ENCODE results near the gene RRP9.

Gene RRP9

GRCh38 chr3:51955175-51955892 is 13.6 kb upstream of the RRP9 start, which contains the start of gene GPR62:
Gene GPR62, plus strand, starts transcription at chr3:51955381. Its CDS starts 272 bp downstream, at chr3:51955653.
- no peak for FAIRE-seq

DNA sequence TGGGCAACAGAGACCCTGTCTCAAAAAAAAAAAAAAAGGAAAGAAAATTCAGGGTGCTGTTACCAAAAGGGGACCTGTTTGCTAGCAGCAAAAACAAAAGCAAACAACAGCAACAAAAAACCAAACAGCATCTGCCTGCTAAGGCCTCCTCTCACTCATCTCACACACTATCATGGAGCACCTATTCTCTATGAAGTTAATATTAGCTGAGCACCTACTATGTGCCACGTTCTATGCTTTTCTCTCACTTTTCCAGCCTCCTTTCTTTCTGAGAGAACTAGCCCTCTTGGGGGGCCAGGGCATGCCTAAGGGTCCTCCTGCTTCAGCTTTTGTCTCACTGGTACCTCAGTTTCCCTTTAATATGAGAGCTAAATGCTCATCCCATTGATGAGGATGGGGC is 13.0 kb upstream of the RRP9 start:
- no peak for FAIRE-seq

DNA sequence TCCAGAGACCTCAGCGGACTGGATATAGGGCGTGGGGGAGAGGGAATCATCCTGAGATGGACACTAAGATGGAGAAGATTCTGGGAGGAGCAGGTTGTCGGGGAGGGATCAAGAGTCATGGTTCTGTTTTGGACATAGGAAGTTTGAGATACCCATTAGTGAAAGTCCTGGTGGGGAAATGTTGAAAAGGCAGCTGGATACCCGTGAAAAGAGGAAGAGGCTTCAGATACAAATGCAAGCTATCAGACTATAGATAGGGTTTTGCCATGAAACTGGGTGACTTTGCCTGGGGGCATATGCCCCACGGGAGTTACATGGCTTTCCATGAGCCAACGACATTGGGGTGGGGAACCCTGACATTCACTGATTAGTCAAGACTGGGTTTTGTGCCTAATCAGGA is 12.4 kb upstream of the RRP9 start:
- no peak for FAIRE-seq

DNA sequence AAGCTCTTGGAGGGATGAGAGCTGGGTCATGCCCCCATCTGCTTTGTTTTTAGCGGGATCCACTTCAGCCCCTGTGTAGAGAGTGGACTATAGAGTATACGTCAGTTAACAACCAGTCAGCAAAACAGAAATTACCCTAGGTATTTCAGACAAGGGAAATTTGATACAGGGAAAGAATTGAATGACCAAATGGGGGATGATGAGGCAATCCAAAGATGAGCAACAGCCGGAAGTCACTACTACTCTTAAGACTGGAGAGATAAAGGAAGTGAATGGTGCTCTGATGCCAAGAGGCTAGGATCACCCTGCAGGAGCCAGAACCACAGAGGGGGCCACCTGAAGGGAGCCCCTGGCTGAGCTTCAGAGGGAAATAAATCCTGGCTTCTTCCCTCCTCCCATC is 11.7 kb upstream of the RRP9 start:
- no peak for FAIRE-seq

DNA sequence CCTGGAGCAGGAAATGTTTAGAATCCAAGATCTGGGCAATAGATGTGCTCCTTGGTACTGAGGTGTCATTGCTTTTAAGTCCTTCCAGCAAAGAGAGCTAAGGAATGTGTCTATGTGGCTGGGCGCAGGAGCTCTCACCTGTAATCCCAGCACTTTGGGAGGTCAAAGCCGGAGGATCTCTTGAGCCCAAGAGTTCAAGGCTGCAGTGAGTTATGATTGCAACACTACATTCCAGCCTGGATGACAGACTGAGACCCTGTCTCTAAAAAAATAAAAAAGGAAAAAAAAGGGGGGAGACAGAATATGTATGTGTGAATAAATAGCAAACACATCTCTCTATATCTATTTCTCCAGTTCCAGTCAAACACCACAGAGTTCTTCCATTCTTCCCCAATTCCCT is 9.2 kb upstream of the RRP9 start:
- FAIRE-seq, result no peak

GRCh38 chr3:51949121-51949520 is 7.4 kb upstream of the RRP9 start:
- FAIRE-seq, result no peak

DNA sequence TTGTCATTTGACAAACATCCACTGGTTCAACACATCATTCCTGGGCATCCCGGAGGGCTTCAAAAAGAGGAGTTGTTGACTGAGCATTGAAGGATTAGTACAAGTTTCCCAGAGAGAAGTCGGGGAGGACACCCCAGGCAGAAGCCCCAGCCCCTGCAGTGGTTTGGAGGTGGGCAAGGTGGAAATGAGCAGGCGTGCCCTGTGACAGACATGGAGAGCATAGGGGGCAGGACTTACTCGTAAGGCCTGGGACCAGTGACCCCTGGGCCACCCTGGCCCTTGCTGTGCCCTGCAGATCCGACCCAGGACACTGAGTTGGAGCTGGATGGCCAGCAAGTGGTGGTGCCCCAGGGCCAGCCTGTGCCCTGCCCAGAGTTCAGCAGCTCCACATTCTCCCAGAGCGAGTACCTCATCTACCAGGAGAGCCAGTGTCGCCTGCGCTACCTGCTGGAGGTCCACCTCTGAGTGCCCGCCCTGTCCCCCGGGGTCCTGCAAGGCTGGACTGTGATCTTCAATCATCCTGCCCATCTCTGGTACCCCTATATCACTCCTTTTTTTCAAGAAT is 6.4 kb upstream of the RRP9 start:
- FAIRE-seq, result no peak

GRCh38 chr3:51947215-51947900 is 5.7 kb upstream of the RRP9 start:
- no peak for FAIRE-seq

DNA sequence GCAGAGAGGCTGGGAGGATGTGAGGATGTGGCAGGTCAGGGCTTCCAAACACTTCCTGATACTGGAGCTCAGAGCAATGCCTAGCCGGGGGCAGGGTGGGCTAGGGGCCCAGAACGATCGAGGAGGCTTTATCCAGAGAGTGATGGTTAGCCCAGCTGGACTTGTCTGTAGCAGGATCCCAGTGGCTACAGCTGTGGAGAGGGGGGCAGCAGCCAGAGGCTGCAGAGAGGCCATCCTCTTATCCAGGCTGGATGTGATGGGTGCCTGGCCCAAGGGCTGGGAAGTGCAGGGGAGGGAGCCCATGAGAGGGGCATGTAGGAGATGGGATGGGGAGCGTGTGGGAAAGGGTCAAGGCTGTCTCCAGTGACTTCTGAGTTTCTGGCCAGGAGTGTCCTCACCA is 5.1 kb upstream of the RRP9 start:
- no peak for FAIRE-seq

GRCh38 chr3:51945926-51946705 is 4.4 kb upstream of the RRP9 start:
- FAIRE-seq, result no peak

- FAIRE-seq, result no peak
Observed at GRCh38 chr3:51945031-51945840, 3.5 kb upstream of the RRP9 start.

GRCh38 chr3:51944451-51945021 is 2.8 kb upstream of the RRP9 start:
- FAIRE-seq, result no peak

DNA sequence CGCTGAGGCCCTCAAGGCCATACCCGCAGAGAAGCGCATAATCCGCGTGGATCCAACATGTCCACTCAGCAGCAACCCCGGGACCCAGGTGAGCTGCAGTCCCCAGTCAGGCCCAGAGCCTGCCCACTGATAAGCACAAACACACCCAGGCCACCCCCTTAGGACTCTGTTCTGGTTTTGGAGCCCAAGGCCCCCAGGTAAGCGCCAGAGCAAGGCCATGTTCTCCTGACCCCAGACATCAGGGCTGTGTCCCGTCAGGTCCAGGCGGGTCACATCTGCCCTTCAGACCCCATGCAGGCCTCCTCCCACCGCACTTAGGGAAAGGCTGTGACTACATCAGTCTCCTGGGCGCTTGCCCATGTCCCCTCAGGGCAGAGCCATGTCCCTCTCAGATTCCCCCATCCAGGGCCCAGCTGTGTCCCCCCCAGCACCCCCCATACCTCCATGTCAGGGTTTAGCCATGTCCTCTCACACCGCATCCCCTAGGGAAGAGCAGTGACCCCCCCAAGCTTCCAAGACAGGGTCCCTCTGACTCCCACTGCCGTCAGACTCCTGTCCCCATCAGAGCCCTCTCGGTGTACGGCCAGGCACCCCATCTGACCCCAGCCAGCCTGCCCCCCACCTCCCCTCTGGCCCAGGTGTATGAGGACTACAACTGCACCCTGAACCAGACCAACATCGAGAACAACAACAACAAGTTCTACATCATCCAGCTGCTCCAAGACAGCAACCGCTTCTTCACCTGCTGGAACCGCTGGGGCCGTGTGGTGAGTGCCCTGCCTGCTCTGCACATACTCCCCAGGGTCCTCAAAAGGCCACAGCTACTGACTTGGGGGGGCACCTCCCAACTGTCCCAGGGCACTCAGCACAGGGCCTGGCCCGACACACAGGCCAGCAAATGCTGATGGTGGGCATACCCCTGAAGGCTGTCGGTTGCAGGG is 2.0 kb upstream of the RRP9 start:
- no peak for FAIRE-seq

GRCh38 chr3:51942603-51943450 is 1.1 kb upstream of the RRP9 start:
- no peak for FAIRE-seq

- FAIRE-seq, result no peak
Observed at GRCh38 chr3:51941463-51941797, 274 bp downstream of the RRP9 start.

DNA sequence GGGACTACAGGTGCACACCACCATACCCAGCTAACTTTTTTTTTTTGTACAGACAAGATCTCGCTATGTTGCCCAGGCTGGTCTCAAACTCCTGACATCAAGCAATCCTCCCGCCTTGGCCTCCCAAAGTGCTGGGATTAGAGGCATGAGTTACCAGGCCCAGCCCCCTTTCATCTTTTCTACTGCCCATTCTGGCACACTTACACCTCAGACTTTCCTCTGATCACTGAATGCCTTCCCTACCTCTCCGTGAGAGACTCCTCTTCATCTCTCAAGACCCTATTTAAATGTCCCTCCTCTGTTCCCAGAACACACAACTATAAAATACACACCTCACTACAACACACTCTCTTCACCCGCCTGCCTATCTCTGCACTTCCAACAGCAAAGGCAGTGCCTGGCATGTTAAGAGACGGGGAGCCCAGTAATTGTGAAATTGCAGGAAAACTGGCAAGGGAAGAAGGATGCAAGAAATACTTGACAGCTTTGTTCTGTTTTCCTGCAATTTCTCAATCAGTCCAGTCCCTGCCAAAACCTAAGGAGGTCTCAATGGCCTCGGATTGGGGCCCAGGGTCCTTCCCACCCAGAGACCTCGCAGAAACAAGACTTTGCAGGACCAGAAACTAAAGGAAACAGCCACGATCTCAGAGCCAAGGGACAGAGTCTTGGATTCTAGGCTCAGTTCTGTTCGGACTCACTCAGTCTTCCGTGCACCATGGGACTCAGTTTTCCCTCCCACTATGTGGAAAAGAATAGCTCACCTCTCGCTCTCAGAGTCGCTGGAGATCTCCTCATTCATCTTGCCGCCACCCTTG is 849 bp downstream of the RRP9 start:
- no peak for FAIRE-seq

- FAIRE-seq, result no peak
Observed at GRCh38 chr3:51938780-51939425, 2.8 kb downstream of the RRP9 start.

GRCh38 chr3:51937611-51938450 is 3.9 kb downstream of the RRP9 start:
- FAIRE-seq, result no peak
